Activated T-cell treated with anti-CD3 and anti-CD28 coated beads for 1 hour (primary cell): Measurements from ENCODE around the gene CNDP1.

ENCODE experiments used
- DNase-seq: peaks from one replicate; pipeline ENCODE4 v3.0.0-alpha.2; 2020; ENCODE audit warnings: low read depth

The CNDP1 gene

DNA sequence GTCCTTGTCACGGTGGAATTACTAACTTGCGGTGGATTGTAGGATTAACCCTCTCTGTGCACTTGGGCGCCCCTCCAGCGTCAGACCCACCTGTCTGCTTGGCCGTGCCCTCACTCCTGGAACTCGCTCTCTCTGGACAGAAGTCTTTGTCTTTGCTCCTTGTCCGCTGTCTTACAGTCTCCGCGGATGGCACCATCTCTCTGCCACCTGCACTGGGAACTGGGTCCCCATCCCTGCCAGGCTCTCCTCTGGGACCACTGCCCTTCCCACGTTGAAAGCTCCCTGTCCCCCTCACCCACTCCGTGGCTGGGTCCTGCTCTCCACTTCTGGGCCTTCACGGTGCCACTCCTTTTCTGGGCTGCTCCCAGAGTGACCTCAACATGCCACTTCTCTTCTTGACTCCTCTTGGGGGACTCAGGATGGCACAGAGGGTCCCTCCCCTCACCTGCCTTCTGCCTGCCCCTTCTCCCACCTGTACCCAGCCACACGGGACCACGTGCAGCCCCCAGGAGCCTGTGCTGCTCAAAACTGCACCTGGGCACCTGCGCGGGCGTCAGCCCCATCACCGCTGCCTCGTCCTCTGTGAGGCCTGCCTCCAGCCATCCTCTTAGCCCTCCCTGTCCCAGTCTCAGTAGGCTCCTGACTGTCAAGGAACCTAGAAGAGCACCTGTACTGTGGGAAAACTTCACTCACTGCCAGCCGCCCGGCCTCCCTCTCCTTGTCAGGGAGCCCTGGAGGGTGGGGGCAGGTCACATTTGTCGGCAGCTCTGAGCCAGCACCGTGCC is 27.0 kb upstream of the CNDP1 start:
- no peak for DNase-seq

DNA sequence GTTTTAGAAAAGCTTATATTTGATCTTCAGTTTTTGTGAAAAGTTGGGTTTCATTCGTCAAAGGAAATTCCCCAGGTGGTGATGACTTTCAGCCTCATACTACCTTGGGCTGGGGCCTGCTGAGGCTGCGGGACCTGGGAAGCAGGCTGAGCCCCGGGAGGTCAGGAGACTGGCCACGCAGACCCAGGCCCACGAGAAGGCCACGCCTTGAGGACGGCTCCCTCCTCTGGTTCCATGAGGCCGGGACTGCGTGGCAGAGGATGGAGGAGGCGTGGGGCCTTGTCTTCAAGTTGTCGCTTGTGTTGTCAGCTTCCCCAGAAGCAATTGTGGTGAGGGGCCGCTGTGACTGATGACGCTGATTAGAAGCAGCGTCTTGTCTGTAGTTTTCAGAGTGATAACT is 26.4 kb upstream of the CNDP1 start:
- no peak for DNase-seq

DNA sequence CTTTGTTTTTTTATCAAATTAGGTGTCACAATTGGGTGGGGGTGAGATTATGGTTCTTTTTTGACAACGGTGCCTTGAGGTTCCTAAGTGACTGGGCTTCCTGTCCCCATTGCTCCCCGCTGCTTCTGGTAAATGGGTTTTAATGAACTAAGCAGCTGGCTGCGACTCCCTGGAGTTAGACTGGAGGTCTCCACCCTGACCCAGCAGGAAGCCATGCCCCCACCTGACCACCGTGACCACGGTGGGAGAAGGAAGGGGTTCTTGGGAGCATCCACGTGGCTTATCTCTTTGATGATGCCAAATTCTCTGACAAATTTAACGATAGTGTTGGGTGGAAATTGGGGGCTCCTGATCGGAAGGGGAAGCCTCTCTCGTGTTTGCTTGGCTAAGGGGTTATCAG is 25.9 kb upstream of the CNDP1 start:
- no peak for DNase-seq

DNA sequence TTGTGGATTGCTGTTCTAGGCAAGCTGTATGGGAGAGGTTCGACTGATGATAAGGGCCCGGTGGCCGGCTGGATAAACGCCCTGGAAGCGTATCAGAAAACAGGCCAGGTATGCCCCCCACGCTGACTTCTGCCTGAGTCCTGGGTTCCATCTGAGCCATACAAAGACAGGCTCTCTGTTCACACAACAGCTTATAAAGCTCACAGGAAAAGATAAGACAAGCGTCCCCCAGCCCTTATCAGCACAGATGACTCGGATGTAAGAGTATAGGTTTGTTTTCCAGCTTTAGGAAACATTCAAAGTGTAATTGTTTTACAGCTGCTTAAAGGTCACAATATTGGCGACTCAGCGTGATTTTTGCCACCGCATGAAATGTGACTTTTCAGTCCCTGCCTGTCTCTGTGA is 25.5 kb upstream of the CNDP1 start:
- DNase-seq: no peak

DNA sequence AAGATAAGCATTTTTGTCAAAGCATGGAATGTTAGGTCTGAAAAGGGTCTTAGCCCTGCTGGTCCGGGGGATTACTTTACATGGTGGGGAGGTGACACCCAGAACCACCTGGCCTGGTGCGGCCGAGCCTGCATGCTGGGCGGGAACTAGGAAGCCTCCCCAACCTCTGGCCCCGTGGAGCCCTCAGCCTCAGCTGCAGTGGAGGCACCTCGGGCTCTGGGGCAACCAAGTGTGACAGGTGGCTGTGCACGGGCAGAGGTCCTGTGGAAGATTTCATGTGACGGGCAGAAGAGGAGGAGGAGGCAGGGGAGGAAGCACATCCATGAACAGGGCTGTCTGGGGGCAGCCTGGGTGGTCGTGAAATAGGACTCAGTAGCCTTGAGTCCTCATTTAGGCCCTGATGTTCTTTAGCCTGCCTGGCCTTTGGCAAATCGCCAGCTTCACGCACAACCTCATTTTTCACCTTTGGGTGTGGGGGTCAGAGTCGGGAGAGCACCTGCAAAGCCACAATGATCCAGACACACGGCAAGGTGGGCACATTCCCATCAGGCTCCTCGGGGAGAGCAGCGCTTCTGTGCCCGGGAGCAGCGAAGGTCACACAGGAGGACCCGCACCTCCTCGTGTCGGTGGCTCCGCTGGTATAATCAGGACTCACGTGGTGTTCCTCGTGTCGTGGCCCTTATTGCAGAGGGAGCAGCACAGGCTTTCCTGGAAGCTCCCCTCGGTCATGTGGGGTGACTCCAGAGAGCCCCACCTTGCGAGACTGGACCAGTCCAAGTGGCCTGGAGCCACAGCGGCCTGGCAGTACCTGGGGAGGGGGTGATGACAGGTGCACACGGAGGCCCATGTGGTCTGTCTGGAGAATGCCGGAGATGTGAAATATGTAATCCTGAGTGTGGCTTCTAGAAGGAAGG is 24.2 kb upstream of the CNDP1 start:
- no peak for DNase-seq

DNA sequence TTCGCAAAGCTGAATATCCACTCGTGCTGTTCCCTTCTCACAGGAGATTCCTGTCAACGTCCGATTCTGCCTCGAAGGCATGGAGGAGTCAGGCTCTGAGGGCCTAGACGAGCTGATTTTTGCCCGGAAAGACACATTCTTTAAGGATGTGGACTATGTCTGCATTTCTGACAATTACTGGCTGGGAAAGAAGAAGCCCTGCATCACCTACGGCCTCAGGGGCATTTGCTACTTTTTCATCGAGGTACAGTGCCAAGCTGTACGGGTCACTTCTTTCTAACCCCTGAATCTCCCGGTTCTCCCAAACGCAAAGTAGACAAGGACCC is 23.6 kb upstream of the CNDP1 start:
- DNase-seq: no peak

DNA sequence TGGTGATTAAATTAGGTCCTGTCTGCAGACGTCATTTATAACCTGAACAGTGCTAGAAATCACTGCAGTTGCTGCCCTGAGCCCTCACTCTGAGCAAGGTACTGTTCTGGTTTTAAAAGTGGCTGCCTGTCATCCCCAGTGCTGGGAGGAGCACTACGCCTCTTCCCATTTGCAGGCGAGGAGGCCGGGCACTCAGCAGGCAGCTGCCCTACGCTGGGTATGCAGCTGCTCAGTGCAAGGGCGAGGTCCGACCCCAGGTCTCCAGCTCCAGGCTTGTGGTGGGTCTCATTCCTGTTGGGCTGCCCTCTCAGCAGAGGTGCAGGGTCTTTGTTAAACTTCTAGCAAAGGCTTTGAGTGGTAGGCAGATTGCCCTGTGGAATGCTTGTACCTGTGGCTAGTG is 22.5 kb upstream of the CNDP1 start:
- no peak for DNase-seq

DNA sequence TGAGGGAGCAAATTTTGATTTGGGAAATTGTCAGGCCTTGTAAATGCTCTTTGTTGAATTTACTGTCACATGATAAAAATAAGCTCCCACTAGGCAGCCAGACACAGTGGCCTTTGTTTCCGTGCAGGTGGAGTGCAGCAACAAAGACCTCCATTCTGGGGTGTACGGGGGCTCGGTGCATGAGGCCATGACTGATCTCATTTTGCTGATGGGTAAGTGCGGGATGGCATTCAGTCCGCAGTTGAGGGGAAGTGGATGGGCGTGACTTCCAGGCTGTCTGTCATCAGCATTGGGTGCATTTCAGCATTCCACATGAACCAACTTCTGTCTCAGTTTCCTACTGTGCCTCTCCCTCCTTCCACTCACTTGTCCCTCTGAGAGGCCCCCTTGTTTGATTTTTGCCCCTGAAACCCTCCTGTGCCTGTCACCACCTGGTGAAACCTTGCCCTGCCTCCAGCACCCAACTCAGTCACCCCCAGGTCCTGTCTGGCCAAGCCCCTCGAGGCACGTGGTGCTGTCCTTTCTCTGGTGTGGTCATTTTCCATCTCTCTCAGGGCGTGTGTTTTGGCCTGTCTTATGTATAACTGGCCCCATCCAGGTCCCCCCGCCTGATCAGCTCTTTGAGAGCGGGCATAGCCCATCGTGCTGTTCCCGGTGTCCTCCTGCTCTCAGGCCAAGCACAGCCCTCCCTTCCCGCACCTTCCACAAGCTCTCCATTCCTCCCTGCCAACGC is 21.8 kb upstream of the CNDP1 start:
- DNase-seq: no peak

DNA sequence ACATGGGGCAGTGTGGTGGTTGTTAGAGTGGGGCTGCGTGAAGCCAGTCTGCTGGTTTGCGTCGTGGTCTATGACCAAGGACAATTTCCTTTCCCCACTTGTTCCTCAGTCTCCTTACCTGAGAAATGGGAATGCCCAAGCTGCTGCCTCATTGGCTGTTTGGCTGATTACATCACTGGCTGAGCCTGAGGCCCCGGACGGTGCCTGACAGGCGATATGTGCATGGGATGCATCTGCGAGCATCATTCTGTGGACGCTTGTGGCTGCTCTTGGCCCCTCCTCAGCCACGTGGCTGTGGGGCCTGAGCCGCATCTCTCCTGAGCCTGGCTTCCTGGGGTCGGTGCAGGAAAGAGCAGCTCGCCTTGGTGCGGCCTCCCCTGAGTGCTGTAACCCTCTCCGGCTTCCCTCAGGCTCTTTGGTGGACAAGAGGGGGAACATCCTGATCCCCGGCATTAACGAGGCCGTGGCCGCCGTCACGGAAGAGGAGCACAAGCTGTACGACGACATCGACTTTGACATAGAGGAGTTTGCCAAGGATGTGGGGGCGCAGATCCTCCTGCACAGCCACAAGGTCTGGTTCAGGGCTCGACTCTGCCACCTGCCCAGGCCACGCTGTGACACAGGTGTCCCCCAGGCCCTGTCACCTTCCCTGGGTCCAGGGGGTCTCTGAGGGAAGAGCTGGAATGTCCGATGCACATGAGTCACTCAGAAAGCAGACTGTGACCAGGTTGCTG is 21.0 kb upstream of the CNDP1 start:
- DNase-seq: no peak

DNA sequence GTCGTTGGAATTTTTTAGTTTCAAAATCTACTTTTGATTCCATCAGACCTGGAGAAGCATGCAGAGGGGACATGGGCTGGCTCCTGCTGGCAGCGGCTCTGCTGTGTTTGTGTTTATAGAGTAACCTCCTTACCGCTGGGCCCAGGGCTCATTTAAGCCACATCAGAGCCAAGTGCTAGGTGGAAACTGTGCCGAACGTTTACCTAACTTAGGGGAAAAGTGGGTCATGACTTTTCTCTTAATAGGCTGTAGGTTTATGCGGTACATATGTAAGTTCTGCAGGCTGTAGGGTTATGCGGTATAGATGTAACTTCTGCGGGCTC is 20.5 kb upstream of the CNDP1 start:
- DNase-seq: no peak

DNA sequence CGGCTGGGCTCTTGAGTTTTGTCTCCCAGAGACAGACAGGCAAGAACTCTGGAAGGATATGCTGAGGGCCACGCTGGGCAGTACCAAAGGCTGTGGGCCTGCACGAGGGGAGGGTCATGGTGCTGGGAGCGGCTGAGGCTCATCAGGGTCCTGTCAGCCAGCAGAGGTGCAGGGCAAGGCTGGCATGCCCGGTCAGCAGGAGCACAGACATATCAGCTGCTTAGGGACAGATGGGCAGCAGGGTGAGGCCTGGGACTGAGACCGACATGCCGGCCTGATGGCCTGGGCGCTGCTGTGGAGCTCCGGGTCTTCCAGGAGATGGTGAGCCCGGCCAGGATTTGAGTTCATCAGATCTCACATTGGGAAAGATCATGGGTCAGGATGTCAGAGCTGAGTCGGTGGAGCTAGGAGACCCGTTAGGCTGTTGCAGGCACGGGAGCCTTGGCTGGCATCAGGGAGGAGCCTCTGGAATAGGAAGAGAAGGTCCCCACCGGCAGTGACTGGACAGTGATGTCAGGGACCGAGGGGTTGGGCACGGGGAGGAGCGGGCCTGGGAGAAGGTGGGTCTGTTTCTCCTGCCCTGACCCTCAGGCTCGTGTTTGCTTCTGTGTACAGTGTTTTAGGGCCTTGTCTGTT is 19.3 kb upstream of the CNDP1 start:
- DNase-seq: no peak

DNA sequence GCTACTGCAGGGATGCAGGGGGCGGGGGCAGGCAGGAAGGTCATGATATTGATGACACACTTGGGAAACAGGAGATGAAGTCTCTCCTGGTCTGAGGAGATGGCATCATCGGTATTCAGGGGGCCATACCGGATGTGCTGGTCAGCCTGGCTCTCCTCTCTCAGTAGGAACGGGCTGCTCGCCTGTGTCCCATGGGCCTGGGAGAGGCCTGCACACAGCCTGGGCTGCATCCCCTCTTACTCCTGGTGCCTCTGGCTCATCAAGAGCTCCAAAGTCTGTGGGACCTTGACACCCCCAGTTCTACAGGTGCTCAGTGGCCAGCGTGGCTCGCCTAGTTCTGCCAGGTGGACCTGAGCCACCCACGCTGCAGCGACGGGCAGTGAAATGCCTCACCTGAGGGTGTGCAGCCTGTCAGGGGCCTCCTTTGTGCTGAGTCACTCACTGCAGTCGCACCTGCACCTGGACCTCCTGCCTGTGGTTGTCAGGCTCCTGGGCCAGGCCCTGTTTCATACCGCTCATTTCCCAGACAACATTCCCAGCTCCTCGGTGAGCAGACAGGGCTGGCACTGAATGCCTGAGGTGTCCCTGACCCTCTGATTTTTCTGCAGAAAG is 18.6 kb upstream of the CNDP1 start:
- no peak for DNase-seq

DNA sequence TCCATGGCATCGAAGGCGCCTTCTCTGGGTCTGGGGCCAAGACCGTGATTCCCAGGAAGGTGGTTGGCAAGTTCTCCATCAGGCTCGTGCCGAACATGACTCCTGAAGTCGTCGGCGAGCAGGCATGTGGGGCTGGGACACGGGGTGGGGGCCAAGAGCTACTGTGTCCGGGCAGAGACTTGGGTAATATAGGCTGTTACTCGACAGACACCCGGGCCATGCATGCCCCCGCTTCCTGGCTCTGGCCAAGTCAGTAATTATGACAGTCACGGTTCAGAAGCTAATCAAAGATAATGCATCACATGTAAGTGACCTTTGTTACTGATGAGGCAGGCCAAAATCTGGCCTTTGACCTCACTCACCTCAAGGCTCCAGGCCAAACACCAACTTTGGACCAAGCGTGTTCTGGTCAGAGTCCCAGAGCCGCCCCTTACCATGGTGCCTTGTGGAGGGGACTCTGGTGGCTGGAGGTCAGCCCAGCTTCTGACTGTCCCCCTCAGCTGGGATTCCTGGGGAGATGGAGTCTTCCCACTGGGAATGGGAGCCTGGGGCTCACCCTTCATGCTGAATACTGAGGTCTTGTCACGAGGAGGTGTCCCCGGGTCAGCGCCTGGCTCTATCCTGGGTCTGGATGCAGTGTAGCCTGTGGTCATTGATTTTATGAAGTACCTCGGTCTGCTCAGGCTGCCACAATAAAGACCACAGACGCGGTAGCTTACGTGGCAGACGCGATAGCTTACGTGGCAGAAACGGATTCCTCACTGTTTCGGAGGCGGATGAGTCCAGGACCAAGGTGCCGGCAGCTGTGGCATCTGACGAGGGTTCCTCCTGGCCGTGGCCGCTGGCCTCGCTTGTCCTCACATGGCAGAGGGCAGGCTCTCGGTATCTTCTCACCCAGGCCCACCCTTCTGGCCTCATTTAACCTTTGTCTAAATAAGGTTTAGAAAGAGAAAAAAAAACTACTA is 17.7 kb upstream of the CNDP1 start:
- no peak for DNase-seq

DNA sequence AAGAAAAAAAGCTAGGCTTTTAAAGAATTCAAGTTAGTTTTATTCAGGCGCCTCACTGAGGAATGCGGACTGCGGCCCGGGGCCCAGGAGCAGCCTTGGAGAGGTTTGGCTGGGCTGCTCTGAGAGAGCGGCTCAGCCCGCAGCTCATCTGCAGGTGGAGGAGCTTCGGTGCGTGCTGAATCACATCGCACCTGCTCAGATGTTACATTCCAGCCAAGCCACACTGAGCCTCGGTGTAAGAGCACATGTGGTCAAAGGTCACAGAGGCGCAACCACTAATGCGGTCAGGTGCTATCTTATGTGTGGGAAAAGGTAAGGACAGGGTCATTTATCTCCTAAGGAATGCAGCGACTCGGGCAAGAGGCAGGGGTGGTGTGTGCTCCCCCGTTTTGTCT is 17.1 kb upstream of the CNDP1 start:
- no peak for DNase-seq

DNA sequence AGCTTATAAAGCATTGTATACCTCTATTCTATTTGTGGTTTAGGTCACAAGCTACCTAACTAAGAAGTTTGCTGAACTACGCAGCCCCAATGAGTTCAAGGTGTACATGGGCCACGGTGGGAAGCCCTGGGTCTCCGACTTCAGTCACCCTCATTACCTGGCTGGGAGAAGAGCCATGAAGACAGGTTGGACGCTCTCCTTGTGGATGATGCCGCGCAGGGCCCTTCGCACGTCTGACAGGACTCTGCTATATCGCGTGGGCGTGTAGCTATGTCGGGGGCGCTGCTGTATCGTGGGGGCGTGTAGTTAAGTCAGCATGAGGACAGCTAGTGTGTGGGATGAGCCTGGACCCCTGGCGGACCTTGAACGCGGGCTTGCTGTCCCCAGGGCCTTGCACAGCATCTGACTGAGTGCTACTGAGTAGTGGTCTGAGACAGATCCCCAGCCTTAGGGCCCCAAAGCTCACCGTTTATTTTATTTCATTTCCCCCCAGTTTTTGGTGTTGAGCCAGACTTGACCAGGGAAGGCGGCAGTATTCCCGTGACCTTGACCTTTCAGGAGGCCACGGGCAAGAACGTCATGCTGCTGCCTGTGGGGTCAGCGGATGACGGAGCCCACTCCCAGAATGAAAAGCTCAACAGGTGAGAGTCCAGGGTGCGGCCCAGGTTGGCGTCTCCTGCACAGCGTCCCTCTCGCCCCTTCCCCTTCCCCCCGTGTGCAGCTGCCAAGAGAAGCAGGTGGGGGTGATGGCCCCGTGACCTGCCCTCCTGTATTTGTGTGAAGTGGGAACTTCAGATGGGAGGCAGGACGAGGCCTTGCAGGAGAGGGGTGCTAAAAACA is 15.6 kb upstream of the CNDP1 start:
- no peak for DNase-seq

DNA sequence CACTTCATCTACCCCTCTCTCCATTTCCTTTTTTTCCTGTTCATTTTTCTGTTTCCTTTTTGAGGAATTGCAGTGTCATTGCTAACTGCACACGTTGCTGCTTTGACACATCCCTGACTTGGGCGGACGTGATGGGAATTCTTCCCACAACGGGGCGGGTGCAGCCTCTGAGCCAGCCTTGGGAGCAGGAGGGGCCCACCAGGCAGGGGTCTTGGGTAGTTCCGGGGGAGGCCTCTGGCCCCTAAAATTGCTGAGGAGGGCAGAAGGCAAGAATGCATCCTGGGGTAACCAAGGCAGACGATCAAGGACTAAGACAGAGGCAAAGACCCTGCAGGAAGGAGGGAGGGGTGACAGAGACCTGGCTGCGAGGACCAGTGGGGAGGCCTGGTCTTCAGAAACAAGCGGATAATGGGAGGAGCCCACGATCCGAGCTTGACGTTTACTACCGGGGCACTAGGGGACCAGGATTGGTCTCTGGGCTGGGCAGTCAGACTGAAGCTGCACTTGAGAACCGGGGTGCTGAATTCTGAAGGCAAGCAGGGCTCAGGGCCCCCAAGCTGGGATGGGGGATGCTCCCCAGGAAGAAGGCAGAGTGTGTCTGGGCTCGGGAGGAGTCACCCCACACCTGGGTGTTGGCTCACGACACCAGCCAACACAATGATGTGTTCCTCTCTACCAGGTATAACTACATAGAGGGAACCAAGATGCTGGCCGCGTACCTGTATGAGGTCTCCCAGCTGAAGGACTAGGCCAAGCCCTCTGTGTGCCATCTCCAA is 14.8 kb upstream of the CNDP1 start:
- no peak for DNase-seq

DNA sequence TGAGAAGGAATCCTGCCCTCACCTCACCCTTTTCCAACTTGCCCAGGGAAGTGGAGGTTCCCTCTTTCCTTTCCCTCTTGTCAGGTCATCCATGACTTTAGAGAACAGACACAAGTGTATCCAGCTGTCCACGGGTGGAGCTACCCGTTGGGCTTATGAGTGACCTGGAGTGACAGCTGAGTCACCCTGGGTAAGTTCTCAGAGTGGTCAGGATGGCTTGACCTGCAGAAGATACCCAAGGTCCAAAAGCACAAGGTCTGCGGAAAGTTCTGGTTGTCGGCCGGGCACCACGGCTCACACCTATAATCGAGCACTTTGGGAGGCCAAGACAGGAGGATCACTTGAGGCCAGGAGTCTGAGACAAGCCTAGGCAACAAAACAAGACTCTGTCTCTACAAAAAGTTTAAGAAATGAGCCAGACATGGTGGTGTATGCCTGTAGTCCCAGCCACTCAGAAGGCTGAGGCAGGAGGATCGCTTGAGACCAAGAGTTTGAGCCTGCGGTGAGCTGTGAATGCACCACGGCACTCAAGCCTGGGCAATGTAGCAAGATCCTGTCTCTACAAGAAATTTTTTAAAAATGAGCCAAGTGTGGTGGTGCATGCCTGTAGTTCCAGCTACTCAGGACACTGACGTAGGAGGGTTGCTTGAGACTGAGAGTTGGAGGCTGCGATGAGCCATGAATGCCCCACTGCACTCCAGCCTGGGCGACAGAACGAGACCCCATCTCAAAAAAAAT is 14.0 kb upstream of the CNDP1 start:
- DNase-seq: no peak
